HG02623 (cell line): Measurements from ENCODE around the gene SRRM3.
"Not testable (repeated sequence)": the region's sequence is repeated elsewhere in the genome, so short reads cannot be mapped to it uniquely, and the experiment has no call there.

Experiments
- ATAC-seq: cut with Tn5 transposase; IDR thresholded peaks from one replicate; pipeline ENCODE4 v1.9.1; 2021; ENCODE audit warnings: moderate library complexity; ENCODE audit not compliant: unreplicated experiment

Gene SRRM3

GRCh38 chr7:76225951-76226350, 24.3 kb downstream of the SRRM3 start:
- no peak for ATAC-seq

GRCh38 chr7:76226878-76227423, 25.3 kb downstream of the SRRM3 start:
- ATAC-seq = not testable (repeated sequence)

- no peak for ATAC-seq
Measured at GRCh38 chr7:76230214-76230613, 28.5 kb downstream of the SRRM3 start.

- no peak for ATAC-seq
Measured at GRCh38 chr7:76231071-76231470, 29.4 kb downstream of the SRRM3 start.

- no peak for ATAC-seq
Measured at GRCh38 chr7:76231583-76231982, 29.9 kb downstream of the SRRM3 start.

- ATAC-seq = no peak
Measured at GRCh38 chr7:76232698-76233097, 31.0 kb downstream of the SRRM3 start.

GRCh38 chr7:76233538-76234281, 32.0 kb downstream of the SRRM3 start:
- no peak for ATAC-seq

- ATAC-seq = no peak
Measured at GRCh38 chr7:76234282-76234584, 32.5 kb downstream of the SRRM3 start.

- ATAC-seq = no peak
Measured at GRCh38 chr7:76234931-76235441, 33.3 kb downstream of the SRRM3 start.

GRCh38 chr7:76236224-76236623, 34.5 kb downstream of the SRRM3 start:
- no peak for ATAC-seq

- ATAC-seq = no peak
Measured at GRCh38 chr7:76238326-76238725, 36.6 kb downstream of the SRRM3 start.

GRCh38 chr7:76241141-76241540, 39.4 kb downstream of the SRRM3 start:
- ATAC-seq = no peak

- ATAC-seq = not testable (repeated sequence)
Measured at GRCh38 chr7:76242517-76243063, 40.9 kb downstream of the SRRM3 start.

GRCh38 chr7:76244781-76245391, 43.2 kb downstream of the SRRM3 start:
- ATAC-seq = no peak

GRCh38 chr7:76246804-76247389, 45.2 kb downstream of the SRRM3 start:
- ATAC-seq = no peak

- no peak for ATAC-seq
Measured at GRCh38 chr7:76247938-76248337, 46.2 kb downstream of the SRRM3 start.

- no peak for ATAC-seq
Measured at GRCh38 chr7:76252021-76252420, 50.3 kb downstream of the SRRM3 start.

- ATAC-seq = no peak
Measured at GRCh38 chr7:76254781-76255180, 53.1 kb downstream of the SRRM3 start.

- no peak for ATAC-seq
Measured at GRCh38 chr7:76257973-76258372, 56.3 kb downstream of the SRRM3 start.

- no peak for ATAC-seq
Measured at GRCh38 chr7:76259124-76260093, 57.7 kb downstream of the SRRM3 start.
